Measurements from ENCODE around the gene SERINC2. TPM values are rescaled to one million over a fixed set of nuclear protein-coding genes. Genes with fewer than 3 reads are reported as not detected.

The SERINC2 gene
- total and polyA plus RNA-seq, 7 donors: 0.33 to 254 (median 0.81) TPM

- no peaks in the 10 kb centered on the region for H3K36me3 ChIP-seq
- intact Hi-C loops (cut with DNase I): no loop called here
- H3K9me3 ChIP-seq: peaks cover 0 to 5% (median 2%) of the 10 kb centered on the region in 4 donors
- DNase-seq: no peak
- no peak overlapping the region for H3K4me3 ChIP-seq
- no peak overlapping the region for H3K27ac ChIP-seq
- no peaks in the 10 kb centered on the region for H3K4me1 ChIP-seq
- 57 to 71% methylated on average over 4 of the region's 4 CpGs for WGBS, 2 donors
- no peaks in the 10 kb centered on the region for H3K27me3 ChIP-seq
- TF ChIP-seq POLR2AphosphoS5 (IDR thresholded peaks at IDR 0.05) (no peak), EP300 (IDR thresholded peaks at IDR 0.05) (no peak), POLR2A (IDR thresholded peaks at IDR 0.05) (no peak)
- TF ChIP-seq, protein P1, sequence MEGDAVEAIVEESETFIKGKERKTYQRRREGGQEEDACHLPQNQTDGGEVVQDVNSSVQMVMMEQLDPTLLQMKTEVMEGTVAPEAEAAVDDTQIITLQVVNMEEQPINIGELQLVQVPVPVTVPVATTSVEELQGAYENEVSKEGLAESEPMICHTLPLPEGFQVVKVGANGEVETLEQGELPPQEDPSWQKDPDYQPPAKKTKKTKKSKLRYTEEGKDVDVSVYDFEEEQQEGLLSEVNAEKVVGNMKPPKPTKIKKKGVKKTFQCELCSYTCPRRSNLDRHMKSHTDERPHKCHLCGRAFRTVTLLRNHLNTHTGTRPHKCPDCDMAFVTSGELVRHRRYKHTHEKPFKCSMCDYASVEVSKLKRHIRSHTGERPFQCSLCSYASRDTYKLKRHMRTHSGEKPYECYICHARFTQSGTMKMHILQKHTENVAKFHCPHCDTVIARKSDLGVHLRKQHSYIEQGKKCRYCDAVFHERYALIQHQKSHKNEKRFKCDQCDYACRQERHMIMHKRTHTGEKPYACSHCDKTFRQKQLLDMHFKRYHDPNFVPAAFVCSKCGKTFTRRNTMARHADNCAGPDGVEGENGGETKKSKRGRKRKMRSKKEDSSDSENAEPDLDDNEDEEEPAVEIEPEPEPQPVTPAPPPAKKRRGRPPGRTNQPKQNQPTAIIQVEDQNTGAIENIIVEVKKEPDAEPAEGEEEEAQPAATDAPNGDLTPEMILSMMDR (IDR thresholded peaks at IDR 0.05): no peak
Observed at GRCh38 chr1:31441558-31441957, 28.5 kb downstream of the SERINC2 start.

GRCh38 chr1:31441970-31442647 lies 29.1 kb downstream of the SERINC2 start:
- Histone ChIP-seq H3K4me1 (no peaks in the 10 kb centered on the region), H3K27me3 (no peaks in the 10 kb centered on the region), H3K27ac (no peak overlapping the region), H3K9me3 (peaks cover 0 to 5% (median 2%) of the 10 kb centered on the region in 4 donors), H3K36me3 (no peaks in the 10 kb centered on the region), H3K4me3 (no peak overlapping the region)
- DNase-seq: no peak
- 83 to 86% methylated on average over 10 of the region's 10 CpGs for WGBS, 2 donors
- no peak for TF ChIP-seq POLR2A (IDR thresholded peaks at IDR 0.05)
- TF ChIP-seq, protein P1 (IDR thresholded peaks at IDR 0.05): no peak
- no peak for TF ChIP-seq POLR2AphosphoS5 (IDR thresholded peaks at IDR 0.05)
- TF ChIP-seq EP300 (IDR thresholded peaks at IDR 0.05): no peak
- intact Hi-C loops (cut with DNase I): no loop called here

GRCh38 chr1:31442648-31442994 lies 29.6 kb downstream of the SERINC2 start:
- WGBS, 2 donors: 70 to 79% methylated on average over 4 of the region's 4 CpGs
- Histone ChIP-seq H3K9me3 (peaks cover 0 to 5% (median 2%) of the 10 kb centered on the region in 4 donors), H3K27me3 (no peaks in the 10 kb centered on the region), H3K27ac (no peak overlapping the region), H3K4me3 (no peak overlapping the region), H3K36me3 (no peaks in the 10 kb centered on the region), H3K4me1 (no peaks in the 10 kb centered on the region)
- no peak for TF ChIP-seq POLR2AphosphoS5 (IDR thresholded peaks at IDR 0.05)
- TF ChIP-seq POLR2A (IDR thresholded peaks at IDR 0.05): no peak
- TF ChIP-seq, protein P1 (IDR thresholded peaks at IDR 0.05): no peak
- TF ChIP-seq EP300 (IDR thresholded peaks at IDR 0.05): no peak
- DNase-seq: no peak
- intact Hi-C loops (cut with DNase I): no loop called here

DNA sequence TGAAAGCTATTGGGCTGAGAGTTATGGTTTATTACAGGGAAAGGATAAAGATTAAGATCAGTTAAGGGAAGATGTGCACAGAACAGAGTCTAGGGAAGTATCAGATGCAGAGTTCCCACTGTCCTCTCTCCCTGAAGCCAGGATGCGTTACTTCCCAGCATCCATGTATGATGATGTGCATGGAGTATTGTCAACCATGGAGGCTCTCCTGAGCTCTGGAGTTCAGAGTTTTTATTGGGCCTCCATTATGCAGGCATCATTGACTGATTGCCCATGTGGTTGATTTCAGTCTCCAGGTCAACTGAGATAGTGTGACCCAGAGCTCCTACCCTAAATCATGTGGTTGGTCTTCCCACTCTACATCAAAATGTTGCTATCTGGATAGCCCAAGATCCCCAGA lies 30.7 kb downstream of the SERINC2 start:
- Histone ChIP-seq H3K36me3 (no peaks in the 10 kb centered on the region), H3K27me3 (no peaks in the 10 kb centered on the region), H3K9me3 (peaks cover 0 to 5% (median 2%) of the 10 kb centered on the region in 4 donors), H3K4me3 (no peak overlapping the region), H3K4me1 (no peaks in the 10 kb centered on the region), H3K27ac (no peak overlapping the region)
- no peak for DNase-seq
- intact Hi-C loops (cut with DNase I): no loop called here
- 100% methylated on average over 1 of the region's 1 CpG for WGBS, 2 donors
- TF ChIP-seq POLR2AphosphoS5 (IDR thresholded peaks at IDR 0.05) (no peak), EP300 (IDR thresholded peaks at IDR 0.05) (no peak), POLR2A (IDR thresholded peaks at IDR 0.05) (no peak)
- TF ChIP-seq, protein P1 (IDR thresholded peaks at IDR 0.05): no peak

All from sigmoid colon (tissue), 7 donors.